ENCODE data around the gene SLC7A6. TPM values are rescaled to one million over a fixed set of nuclear protein-coding genes. Genes with fewer than 3 reads are reported as not detected.

SLC7A6 gene
- total and polyA plus RNA-seq, 2 of the 13 experiments (the other 11 are each of a cell fraction or from before 2014, with no cell fraction given) = 35.8 to 70.8 TPM

- no peak for TF ChIP-seq TMF1 (CRISPR knock-in tag; IDR thresholded peaks at IDR 0.05; ENCODE audit: low read depth)
- TF ChIP-seq CENPX (CRISPR knock-in tag; IDR thresholded peaks at IDR 0.05) = no peak
- no peak for TF ChIP-seq ZNF724P (CRISPR knock-in tag; IDR thresholded peaks at IDR 0.05; ENCODE audit: borderline replicate concordance)
- TF ChIP-seq ZNF781 (CRISPR knock-in tag; IDR thresholded peaks at IDR 0.05; ENCODE audit: borderline replicate concordance, not compliant biosample characterization) = peak; percentile 62
- peak; percentile 85 for TF ChIP-seq RNF2 (conservative IDR thresholded peaks at IDR 0.05; ENCODE audit: low read depth)
- TF ChIP-seq GTF3A (CRISPR knock-in tag; conservative IDR thresholded peaks at IDR 0.05) = no peak; the same call in 1 of the 2 replicates
- TF ChIP-seq CENPT (CRISPR knock-in tag; IDR thresholded peaks at IDR 0.05; ENCODE audit: low read depth) = no peak
- TF ChIP-seq TFAP4 (IDR thresholded peaks at IDR 0.05; ENCODE audit: borderline replicate concordance, low read depth) = peak; percentile 52; the same call in 1 of the 2 replicates
- TF ChIP-seq RBAK (CRISPR knock-in tag; IDR thresholded peaks at IDR 0.05) = no peak
- TF ChIP-seq NKX3-1 (CRISPR knock-in tag; IDR thresholded peaks at IDR 0.05) = no peak; the same call in 1 of the 2 replicates
- TF ChIP-seq ZNF776 (CRISPR knock-in tag; IDR thresholded peaks at IDR 0.05) = peak; percentile 15; the same call in 1 of the 2 replicates
- no peak for TF ChIP-seq ZFP1 (CRISPR knock-in tag; IDR thresholded peaks at IDR 0.05)
- TF ChIP-seq BRD4 (CRISPR knock-in tag; IDR thresholded peaks at IDR 0.05) = no peak
- TF ChIP-seq NCOR1 (IDR thresholded peaks at IDR 0.05; ENCODE audit: borderline replicate concordance, low read length) = no peak
- no peak; the same call in 1 of the 2 replicates for TF ChIP-seq ZNF629 (CRISPR knock-in tag; conservative IDR thresholded peaks at IDR 0.05)
- TF ChIP-seq KIAA2018 (CRISPR knock-in tag; IDR thresholded peaks at IDR 0.05; ENCODE audit: borderline replicate concordance) = no peak
- TF ChIP-seq ZNF891 (CRISPR knock-in tag; IDR thresholded peaks at IDR 0.05) = no peak
- no peak for TF ChIP-seq ZFAT (CRISPR knock-in tag; conservative IDR thresholded peaks at IDR 0.05)
- no peak for TF ChIP-seq TRIM22 (IDR thresholded peaks at IDR 0.05)
- no peak for TF ChIP-seq BRCA1 (CRISPR knock-in tag; IDR thresholded peaks at IDR 0.05)
Measured at GRCh38 chr16:68257906-68258800, 6.2 kb upstream of the SLC7A6 start (continued).
